Uterus (tissue), 4 donors: ENCODE data around the gene BLNK. TPM values are rescaled to one million over a fixed set of nuclear protein-coding genes. Genes with fewer than 3 reads are reported as not detected.

Experiments
- DNase-seq, 2 donors: peaks; one replicate each; pipeline ENCODE4 v3.0.0-alpha.2; 2019 to 2020
- H3K27ac ChIP-seq, 2 donors: fragments of 200-600 bp; sonication (generic); 1 replicate in 1 of 2; 2 replicates in 1 of 2; pipeline ENCODE4 v1.5.1; 2016 to 2018
- H3K27me3 ChIP-seq, 2 donors: fragments of 200-600 bp; sonication (generic); one replicate each; pipeline ENCODE4 v1.5.1; 2018 to 2019; ENCODE audit warnings: control low read depth in 1 of 2
- H3K36me3 ChIP-seq, 2 donors: fragments of 200-600 bp; sonication (generic); one replicate each; pipeline ENCODE4 v1.5.1; 2019; ENCODE audit warnings: control low read depth in 1 of 2
- H3K4me1 ChIP-seq, 2 donors: fragments of 200-600 bp; sonication (generic); one replicate each; pipeline ENCODE4 v1.5.1; 2018 to 2019; ENCODE audit warnings: control low read depth in 1 of 2
- H3K4me3 ChIP-seq, 2 donors: fragments of 200-600 bp; sonication (generic); 1 replicate in 1 of 2; 2 replicates in 1 of 2; pipeline ENCODE4 v1.5.1; 2018 to 2019; ENCODE audit warnings: mild to moderate bottlenecking in 1 of 2
- H3K9me3 ChIP-seq, 2 donors: fragments of 200-600 bp; sonication (generic); one replicate each; pipeline ENCODE4 v1.5.1; 2019; ENCODE audit warnings: control low read depth in 1 of 2
- CTCF ChIP-seq, 4 experiments: fragments of 200-600 bp in 2 of 4; fragments of 450-650 bp in 2 of 4; sonication (generic) in 2 of 4; IDR thresholded peaks; one replicate each; pipeline ENCODE4 v1.5.1; 2016 to 2019; ENCODE audit warnings: antibody characterized with exemption in 4 of 4, mild to moderate bottlenecking in 2 of 4, moderate library complexity in 1 of 4
- POLR2A ChIP-seq, 2 donors: fragments of 450-650 bp; IDR thresholded peaks; one replicate each; pipeline ENCODE4 v1.6.1; 2016; ENCODE audit warnings: antibody characterized with exemption in 2 of 2, mild to moderate bottlenecking in 1 of 2, moderate library complexity in 1 of 2
- intact Hi-C: fragments of 100-400 bp; cut with DNase I; formaldehyde crosslinking; loops from one replicate; pipeline ENCODE4 v1.15.1; 2023; ENCODE audit warnings: low total_unique reads
- total RNA-seq, 4 donors: library from RNA; depleted of rRNA in 3 of 4; stranded (reverse); fragments of >200 nt in 3 of 4; gene quantifications; one replicate each; pipeline versions ENCODE4 v1.1.0 to v1.2.4, GENCODE V29; 2014 to 2023
- donor health status: DM: yes; HTN: yes; CAD: no.

Gene BLNK
- total RNA-seq, 4 donors from 2014 or later, result 0.67 to 3.9 (median 1.8) TPM; not detected in 1

- DNase-seq, result no peak
- intact Hi-C loops, result no loop called here
- Histone ChIP-seq H3K4me3 (no peak overlapping the region), H3K27ac (no peak overlapping the region), H3K27me3 (no peaks in the 10 kb centered on the region), H3K36me3 (no peaks in the 10 kb centered on the region), H3K9me3 (no peaks in the 10 kb centered on the region), H3K4me1 (no peaks in the 10 kb centered on the region)
- TF ChIP-seq POLR2A (IDR thresholded peaks at IDR 0.05) (no peak), CTCF (IDR thresholded peaks at IDR 0.05) (no peak)
These were observed 8.2 kb downstream of the BLNK start for GRCh38 chr10:96263176-96263575.

GRCh38 chr10:96261930-96262329 is 9.4 kb downstream of the BLNK start:
- Histone ChIP-seq H3K27ac (no peak overlapping the region), H3K4me3 (no peak overlapping the region), H3K36me3 (no peaks in the 10 kb centered on the region), H3K9me3 (no peaks in the 10 kb centered on the region), H3K4me1 (no peaks in the 10 kb centered on the region), H3K27me3 (no peaks in the 10 kb centered on the region)
- TF ChIP-seq POLR2A (IDR thresholded peaks at IDR 0.05) (no peak), CTCF (IDR thresholded peaks at IDR 0.05) (no peak)
- DNase-seq, result no peak
- intact Hi-C loops, result no loop called here

GRCh38 chr10:96261132-96261531 is 10.2 kb downstream of the BLNK start:
- Histone ChIP-seq H3K36me3 (no peaks in the 10 kb centered on the region), H3K9me3 (no peaks in the 10 kb centered on the region), H3K27ac (no peak overlapping the region), H3K27me3 (no peaks in the 10 kb centered on the region), H3K4me1 (no peaks in the 10 kb centered on the region), H3K4me3 (no peak overlapping the region)
- TF ChIP-seq CTCF (IDR thresholded peaks at IDR 0.05) (no peak), POLR2A (IDR thresholded peaks at IDR 0.05) (no peak)
- intact Hi-C loops, result no loop called here
- no peak for DNase-seq

GRCh38 chr10:96260014-96260413 is 11.4 kb downstream of the BLNK start:
- no peak overlapping the region for H3K27ac ChIP-seq
- TF ChIP-seq POLR2A (IDR thresholded peaks at IDR 0.05) (no peak), CTCF (IDR thresholded peaks at IDR 0.05) (no peak)
- intact Hi-C loops, result no loop called here

GRCh38 chr10:96259150-96259549 is 12.2 kb downstream of the BLNK start:
- Histone ChIP-seq H3K9me3 (no peaks in the 10 kb centered on the region), H3K4me1 (no peaks in the 10 kb centered on the region), H3K4me3 (no peak overlapping the region), H3K27me3 (no peaks in the 10 kb centered on the region), H3K36me3 (no peaks in the 10 kb centered on the region), H3K27ac (no peak overlapping the region)
- no peak for TF ChIP-seq POLR2A (IDR thresholded peaks at IDR 0.05)
- TF ChIP-seq CTCF (IDR thresholded peaks at IDR 0.05), result no peak
- no peak for DNase-seq
- intact Hi-C loops, result no loop called here

More at GRCh38 chr10:96260014-96260413, 11.4 kb downstream of the BLNK start:
- H3K27me3 ChIP-seq, result no peaks in the 10 kb centered on the region
- H3K4me3 ChIP-seq, result no peak overlapping the region
- DNase-seq, result no peak
- H3K36me3 ChIP-seq, result no peaks in the 10 kb centered on the region
- no peaks in the 10 kb centered on the region for H3K4me1 ChIP-seq
- H3K9me3 ChIP-seq, result no peaks in the 10 kb centered on the region
